Tibial artery (tissue), 4 donors: Measurements from ENCODE around the gene C1orf53.

Experiments used
- DNase-seq, 2 donors: peaks; one replicate each; pipeline ENCODE4 v3.0.0-alpha.2; 2019
- H3K27ac ChIP-seq, 2 donors: fragments of 200-600 bp; sonication (generic) in 1 of 2; 1 replicate in 1 of 2; 2 replicates in 1 of 2; pipeline ENCODE4 v1.5.1; 2018 to 2019; ENCODE audit warnings: mild to moderate bottlenecking in 1 of 2
- H3K27me3 ChIP-seq, 2 donors: fragments of 200-600 bp; sonication (generic) in 1 of 2; one replicate each; pipeline versions ENCODE4 v1.5.1 to v1.6.0; 2016 to 2019
- H3K36me3 ChIP-seq, 3 donors: fragments of 200-600 bp; sonication (generic) in 2 of 3; one replicate each; pipeline ENCODE4 v1.5.1; 2016 to 2019; ENCODE audit warnings: mild to moderate bottlenecking in 2 of 3
- H3K4me1 ChIP-seq, 4 donors: fragments of 200-600 bp; sonication (generic) in 2 of 4; 1 replicate in 3 of 4; 2 replicates in 1 of 4; pipeline ENCODE4 v1.5.1; 2016 to 2019
- H3K4me3 ChIP-seq, 2 donors: fragments of 200-600 bp; sonication (generic) in 1 of 2; 1 replicate in 1 of 2; 2 replicates in 1 of 2; pipeline ENCODE4 v1.5.1; 2018 to 2019; ENCODE audit warnings: mild to moderate bottlenecking in 2 of 2
- H3K9me3 ChIP-seq, 3 donors: fragments of 200-600 bp; sonication (generic) in 1 of 3; one replicate each; pipeline ENCODE4 v1.5.1; 2016 to 2019
- CTCF ChIP-seq, 2 experiments: fragments of 200-600 bp in 1 of 2; fragments of 450-650 bp in 1 of 2; IDR thresholded peaks; one replicate each; pipeline ENCODE4 v1.5.1; 2017 to 2019; ENCODE audit warnings: antibody characterized with exemption in 2 of 2, mild to moderate bottlenecking in 1 of 2, moderate library complexity in 1 of 2
- intact Hi-C: fragments of 100-400 bp; cut with DNase I; formaldehyde crosslinking; loops from one replicate; pipeline ENCODE4 v1.15.0; 2023; ENCODE audit warnings: low total_unique reads

Gene C1orf53

GRCh38 chr1:197920414-197921117 lies 18.1 kb downstream of the C1orf53 start:
- Histone ChIP-seq H3K27me3 (peaks cover 7 to 65% of the 10 kb centered on the region in 2 donors), H3K9me3 (no peaks in the 10 kb centered on the region), H3K27ac (no peak overlapping the region), H3K4me3 (no peak overlapping the region), H3K4me1 (peaks cover 0 to 42% (median 30%) of the 10 kb centered on the region in 4 donors), H3K36me3 (no peaks in the 10 kb centered on the region)
- intact Hi-C loops, result loop anchor here (5.0 kb wide), 1 partner anchor 393 kb away; no protein-coding TSS in a partner anchor
- DNase-seq, result no peak
- no peak for TF ChIP-seq CTCF (IDR thresholded peaks at IDR 0.05)

DNA sequence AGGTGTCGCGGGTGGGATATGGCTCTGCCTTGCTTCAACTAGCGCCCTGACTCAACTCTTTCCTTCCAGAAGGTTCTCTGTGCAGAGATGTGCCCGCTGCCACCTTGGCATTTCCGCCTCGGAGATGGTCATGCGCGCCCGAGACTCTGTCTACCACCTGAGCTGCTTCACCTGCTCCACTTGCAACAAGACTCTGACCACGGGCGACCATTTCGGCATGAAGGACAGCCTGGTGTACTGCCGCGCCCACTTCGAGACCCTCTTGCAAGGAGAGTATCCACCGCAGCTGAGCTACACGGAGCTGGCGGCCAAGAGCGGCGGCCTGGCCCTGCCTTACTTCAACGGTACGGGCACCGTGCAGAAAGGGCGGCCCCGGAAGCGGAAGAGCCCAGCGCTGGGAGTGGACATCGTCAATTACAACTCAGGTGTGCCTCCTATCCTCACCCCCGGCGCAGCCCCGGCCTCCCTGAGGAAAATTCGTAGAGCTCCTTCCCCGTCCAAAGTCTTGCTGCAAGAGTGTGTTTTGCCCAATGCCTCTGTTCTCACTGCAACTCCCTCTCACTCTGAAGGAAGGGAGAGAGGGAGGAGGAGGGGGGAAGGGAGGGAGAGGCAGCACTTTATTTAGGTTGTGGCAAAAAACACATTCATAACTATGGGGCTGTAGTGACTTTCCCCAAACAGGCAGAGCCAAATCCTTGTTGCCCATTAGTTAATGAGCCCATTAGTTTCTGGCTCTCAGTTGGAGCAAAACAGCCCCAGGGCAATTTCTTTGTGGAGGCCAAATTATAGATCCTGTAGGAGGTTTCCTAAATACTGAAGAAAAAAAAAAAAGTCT lies 19.0 kb downstream of the C1orf53 start:
- no peak overlapping the region for H3K27ac ChIP-seq
- H3K27me3 ChIP-seq, result peaks cover 7 to 57% of the 10 kb centered on the region in 2 donors
- no peak for TF ChIP-seq CTCF (IDR thresholded peaks at IDR 0.05)
- H3K36me3 ChIP-seq, result no peaks in the 10 kb centered on the region
- H3K9me3 ChIP-seq, result no peaks in the 10 kb centered on the region
- no peak overlapping the region for H3K4me3 ChIP-seq
- peaks cover 0 to 33% (median 21%) of the 10 kb centered on the region in 4 donors for H3K4me1 ChIP-seq
- intact Hi-C loops, result loop anchor here (5.0 kb wide), 1 partner anchor 394 kb away; no protein-coding TSS in a partner anchor
- peak in 1 of 2 donors; percentile 57 for DNase-seq

DNA sequence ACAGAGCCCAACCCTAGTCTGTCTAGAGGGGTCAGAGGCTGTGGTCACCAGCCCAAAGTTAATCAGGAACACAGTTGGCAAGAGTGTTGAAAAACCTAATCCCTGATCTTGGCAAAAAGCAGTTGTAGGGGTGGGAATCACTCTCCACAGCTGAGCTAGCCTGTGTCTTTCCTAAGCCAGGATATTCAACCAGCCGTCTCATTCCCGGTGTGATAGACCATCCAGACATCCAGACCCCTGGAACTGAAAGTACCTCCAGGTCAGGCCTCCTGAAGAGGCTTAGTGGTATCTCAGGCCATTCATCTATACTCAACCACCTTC lies 19.6 kb downstream of the C1orf53 start:
- Histone ChIP-seq H3K27me3 (peaks cover 7 to 51% of the 10 kb centered on the region in 2 donors), H3K27ac (no peak overlapping the region), H3K4me3 (no peak overlapping the region), H3K4me1 (peaks cover 0 to 27% (median 16%) of the 10 kb centered on the region in 4 donors), H3K9me3 (no peaks in the 10 kb centered on the region), H3K36me3 (no peaks in the 10 kb centered on the region)
- no peak for DNase-seq
- intact Hi-C loops, result loop anchor here (5.0 kb wide), 1 partner anchor 395 kb away; no protein-coding TSS in a partner anchor
- no peak for TF ChIP-seq CTCF (IDR thresholded peaks at IDR 0.05)

DNA sequence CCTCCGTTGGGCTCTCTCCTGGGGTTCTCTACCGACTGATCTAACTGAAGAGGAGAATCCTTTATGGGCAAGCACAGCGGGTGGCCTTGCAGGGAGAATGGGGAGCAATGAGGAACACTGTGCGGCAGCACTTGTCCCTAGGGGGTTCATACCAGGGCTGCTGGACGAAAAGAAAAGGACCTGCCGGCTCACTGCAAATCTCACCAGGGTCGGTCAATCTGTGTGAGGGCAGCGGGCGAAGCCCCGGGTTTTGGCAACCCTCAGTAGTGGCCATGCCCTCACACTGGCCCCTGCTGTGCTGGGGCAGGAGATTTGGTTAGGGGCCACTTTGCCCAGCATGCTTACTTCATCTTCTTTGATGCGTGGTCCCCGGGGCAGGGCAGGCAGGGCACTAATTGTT lies 20.6 kb downstream of the C1orf53 start:
- no peaks in the 10 kb centered on the region for H3K36me3 ChIP-seq
- H3K4me1 ChIP-seq, result peaks cover 0 to 17% (median 6%) of the 10 kb centered on the region in 4 donors
- TF ChIP-seq CTCF (IDR thresholded peaks at IDR 0.05), result no peak
- intact Hi-C loops, result loop anchor here (5.0 kb wide), 1 partner anchor 396 kb away; no protein-coding TSS in a partner anchor
- no peaks in the 10 kb centered on the region for H3K9me3 ChIP-seq
- H3K27ac ChIP-seq, result no peak overlapping the region
- peak in 1 of 2 donors; percentile 61 for DNase-seq
- peaks cover 4 to 49% of the 10 kb centered on the region in 2 donors for H3K27me3 ChIP-seq
- H3K4me3 ChIP-seq, result no peak overlapping the region

DNA sequence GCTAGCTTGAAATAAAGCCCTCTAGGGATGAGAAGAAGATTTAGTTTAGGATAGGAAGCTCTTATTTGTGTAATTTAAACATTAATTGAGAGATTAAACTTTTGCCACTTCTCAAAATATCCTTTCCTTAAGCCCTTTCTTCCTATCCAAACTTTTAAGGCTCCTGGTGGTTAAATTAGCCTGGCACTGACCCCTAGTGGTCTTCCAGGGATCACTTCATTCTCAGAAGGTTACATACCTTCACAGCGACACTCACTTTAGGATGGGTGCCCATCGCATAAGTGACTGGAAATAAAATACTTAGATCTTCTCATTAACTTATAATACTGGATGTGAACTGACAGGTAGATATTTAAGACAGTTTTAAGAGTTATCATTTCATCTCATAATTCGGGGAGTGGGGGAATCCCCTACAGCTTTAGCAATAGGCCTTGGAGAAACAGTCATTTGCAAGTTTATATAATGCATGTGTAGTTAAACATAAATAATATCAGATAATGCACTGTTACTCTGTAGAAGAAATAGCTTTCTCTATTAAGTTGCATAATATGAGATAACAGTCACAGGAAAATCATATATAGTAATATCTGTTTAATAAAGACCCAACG lies 22.2 kb downstream of the C1orf53 start:
- no peak overlapping the region for H3K27ac ChIP-seq
- H3K9me3 ChIP-seq, result no peaks in the 10 kb centered on the region
- no peaks in the 10 kb centered on the region for H3K36me3 ChIP-seq
- no peak for DNase-seq
- H3K4me3 ChIP-seq, result no peak overlapping the region
- peaks cover 4 to 48% of the 10 kb centered on the region in 2 donors for H3K27me3 ChIP-seq
- H3K4me1 ChIP-seq, result peaks cover 0 to 6% (median 2%) of the 10 kb centered on the region in 4 donors
- TF ChIP-seq CTCF (IDR thresholded peaks at IDR 0.05), result peak; percentile 61 to 68
- intact Hi-C loops, result loop anchor here (5.0 kb wide), 2 partner anchors 307 to 397 kb away; no protein-coding TSS in a partner anchor
